ENCODE measurements around the gene DENND1A. TPM values are rescaled to one million over a fixed set of nuclear protein-coding genes. Genes with fewer than 3 reads are reported as not detected.

DENND1A gene
- total and polyA plus RNA-seq, 7 donors = 12.8 to 33.2 (median 19.2) TPM

DNA sequence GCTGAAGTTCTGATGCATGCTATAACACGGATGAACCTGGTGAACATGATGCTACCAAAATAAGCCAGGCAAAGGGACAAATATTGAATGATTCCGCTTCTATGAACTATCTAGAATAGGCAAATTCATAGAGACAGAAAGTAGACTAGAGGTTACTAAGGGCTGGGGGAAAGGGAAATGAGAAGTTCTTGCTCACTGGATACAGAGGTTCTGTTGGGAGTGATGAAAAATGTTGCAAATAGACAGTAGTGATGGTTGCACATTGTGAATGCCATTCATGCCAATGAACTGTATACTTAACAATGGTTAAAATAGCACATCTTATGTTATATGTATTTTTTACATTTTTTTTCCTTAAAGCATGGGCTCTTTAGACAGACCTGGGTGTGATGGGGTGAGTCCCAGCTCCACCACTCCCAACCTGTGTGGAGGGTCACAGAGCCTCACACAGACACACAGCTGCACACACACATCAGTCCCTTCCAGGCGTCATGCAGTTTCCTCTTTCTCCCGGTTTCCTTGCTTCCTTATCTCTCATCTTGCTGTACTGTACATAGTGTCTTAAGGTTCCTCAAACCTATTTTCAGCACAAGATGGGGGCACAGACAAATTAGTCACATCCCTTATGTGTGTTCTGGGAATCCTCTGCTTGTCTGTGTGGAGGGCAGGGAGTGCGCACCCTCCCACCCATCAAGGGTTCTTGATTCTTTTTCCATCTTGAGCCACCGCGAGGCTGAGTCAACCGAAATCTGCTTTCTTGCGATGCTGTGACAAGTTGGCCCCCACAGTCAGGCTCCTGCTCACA lies 381.0 kb downstream of the DENND1A start:
- Histone ChIP-seq H3K27ac (no peak overlapping the region), H3K27me3 (no peaks in the 10 kb centered on the region), H3K9me3 (no peaks in the 10 kb centered on the region), H3K36me3 (no peaks in the 10 kb centered on the region), H3K4me3 (no peak overlapping the region), H3K4me1 (no peaks in the 10 kb centered on the region)
- TF ChIP-seq, protein P1, sequence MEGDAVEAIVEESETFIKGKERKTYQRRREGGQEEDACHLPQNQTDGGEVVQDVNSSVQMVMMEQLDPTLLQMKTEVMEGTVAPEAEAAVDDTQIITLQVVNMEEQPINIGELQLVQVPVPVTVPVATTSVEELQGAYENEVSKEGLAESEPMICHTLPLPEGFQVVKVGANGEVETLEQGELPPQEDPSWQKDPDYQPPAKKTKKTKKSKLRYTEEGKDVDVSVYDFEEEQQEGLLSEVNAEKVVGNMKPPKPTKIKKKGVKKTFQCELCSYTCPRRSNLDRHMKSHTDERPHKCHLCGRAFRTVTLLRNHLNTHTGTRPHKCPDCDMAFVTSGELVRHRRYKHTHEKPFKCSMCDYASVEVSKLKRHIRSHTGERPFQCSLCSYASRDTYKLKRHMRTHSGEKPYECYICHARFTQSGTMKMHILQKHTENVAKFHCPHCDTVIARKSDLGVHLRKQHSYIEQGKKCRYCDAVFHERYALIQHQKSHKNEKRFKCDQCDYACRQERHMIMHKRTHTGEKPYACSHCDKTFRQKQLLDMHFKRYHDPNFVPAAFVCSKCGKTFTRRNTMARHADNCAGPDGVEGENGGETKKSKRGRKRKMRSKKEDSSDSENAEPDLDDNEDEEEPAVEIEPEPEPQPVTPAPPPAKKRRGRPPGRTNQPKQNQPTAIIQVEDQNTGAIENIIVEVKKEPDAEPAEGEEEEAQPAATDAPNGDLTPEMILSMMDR (IDR thresholded peaks at IDR 0.05) = no peak
- TF ChIP-seq POLR2A (IDR thresholded peaks at IDR 0.05) (no peak), POLR2AphosphoS5 (IDR thresholded peaks at IDR 0.05) (no peak), EP300 (IDR thresholded peaks at IDR 0.05) (no peak)
- WGBS, 2 donors = 72 to 81% methylated on average over 9 of the region's 9 CpGs
- DNase-seq = no peak
- intact Hi-C loops (cut with DNase I) = loop anchor here (10.0 kb wide), 1 partner anchor 64 kb away; no protein-coding TSS in a partner anchor

DNA sequence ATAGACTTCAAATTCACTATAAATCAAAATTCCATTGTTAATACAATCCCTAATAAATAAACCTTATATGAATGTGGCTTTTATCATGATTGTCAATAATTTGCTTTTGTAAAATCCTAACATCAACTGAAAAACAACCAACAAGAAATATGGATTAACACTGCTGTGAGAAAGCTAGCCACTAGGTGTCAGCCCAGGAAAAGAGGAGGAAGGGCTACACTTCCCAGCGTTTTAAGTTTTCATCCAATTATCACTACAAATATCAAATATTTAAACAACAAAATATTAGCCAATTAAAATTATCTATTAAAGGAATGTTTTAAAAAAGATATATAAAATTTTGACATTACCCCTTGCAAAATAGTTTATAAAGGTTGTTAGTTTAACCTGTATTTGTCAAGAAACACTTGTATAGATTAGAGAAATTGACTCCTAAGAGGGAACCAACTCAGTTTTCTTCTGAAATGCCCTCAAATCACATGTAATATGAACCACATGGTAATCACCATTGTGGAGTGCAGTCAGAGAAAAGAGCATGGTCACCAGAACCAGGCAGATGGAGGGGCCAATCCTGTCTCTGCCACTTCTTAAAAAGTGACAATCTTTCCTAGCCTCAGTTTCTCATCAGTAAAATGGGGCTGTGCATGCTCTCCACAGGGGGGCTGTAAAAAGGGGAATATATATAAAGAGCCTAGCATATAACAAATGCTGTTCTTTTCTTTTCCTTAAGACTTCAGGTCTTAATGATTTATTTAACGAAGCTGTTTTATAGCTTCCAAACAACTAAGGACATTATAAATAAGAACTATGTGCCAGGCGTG lies 385.7 kb downstream of the DENND1A start:
- H3K9me3 ChIP-seq = no peaks in the 10 kb centered on the region
- no peak for TF ChIP-seq EP300 (IDR thresholded peaks at IDR 0.05)
- TF ChIP-seq POLR2A (IDR thresholded peaks at IDR 0.05) = no peak
- no peak for TF ChIP-seq POLR2AphosphoS5 (IDR thresholded peaks at IDR 0.05)
- TF ChIP-seq, protein P1 (IDR thresholded peaks at IDR 0.05) = peak; percentile 39 to 75 (median 60)
- no peaks in the 10 kb centered on the region for H3K27me3 ChIP-seq
- H3K36me3 ChIP-seq = no peaks in the 10 kb centered on the region
- no peak for DNase-seq
- H3K4me3 ChIP-seq = no peak overlapping the region
- WGBS, 2 donors = 49 to 60% methylated on average over 3 of the region's 3 CpGs
- peaks cover 0 to 4% (median 0%) of the 10 kb centered on the region in 4 donors for H3K4me1 ChIP-seq
- intact Hi-C loops (cut with DNase I) = loop anchor here (2.0 to 10.0 kb wide), 2 partner anchors 59 to 497 kb away; no protein-coding TSS in a partner anchor
- no peak overlapping the region for H3K27ac ChIP-seq

DNA sequence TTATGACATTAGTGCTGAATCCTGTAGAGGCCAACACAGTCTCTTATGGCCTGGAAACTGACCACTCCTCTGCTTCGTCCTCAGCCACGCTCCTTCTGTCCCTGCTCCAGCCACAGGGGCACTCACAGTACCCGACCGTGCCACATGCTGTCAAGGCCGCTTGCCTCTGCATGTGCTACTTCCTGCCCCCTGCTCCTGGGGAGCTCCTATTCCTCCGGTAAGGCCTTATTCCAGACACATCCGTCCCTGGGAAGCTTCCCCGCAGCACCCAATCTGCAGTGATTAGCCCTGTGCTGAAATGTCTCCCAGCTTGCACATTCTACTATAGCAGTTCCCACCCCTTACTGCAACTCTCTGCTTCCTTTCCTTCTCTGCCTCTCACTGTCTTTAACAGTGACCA lies 386.4 kb downstream of the DENND1A start:
- no peak overlapping the region for H3K4me3 ChIP-seq
- H3K36me3 ChIP-seq = no peaks in the 10 kb centered on the region
- WGBS, 2 donors = 86 to 89% methylated on average over 8 of the region's 8 CpGs
- peaks cover 0 to 4% (median 0%) of the 10 kb centered on the region in 4 donors for H3K4me1 ChIP-seq
- TF ChIP-seq POLR2A (IDR thresholded peaks at IDR 0.05) (no peak), EP300 (IDR thresholded peaks at IDR 0.05) (no peak), POLR2AphosphoS5 (IDR thresholded peaks at IDR 0.05) (no peak)
- TF ChIP-seq, protein P1 (IDR thresholded peaks at IDR 0.05) = no peak
- no peak for DNase-seq
- intact Hi-C loops (cut with DNase I) = loop anchor here (10.0 kb wide), 1 partner anchor 59 kb away; no protein-coding TSS in a partner anchor
- H3K9me3 ChIP-seq = no peaks in the 10 kb centered on the region
- no peaks in the 10 kb centered on the region for H3K27me3 ChIP-seq
- no peak overlapping the region for H3K27ac ChIP-seq

DNA sequence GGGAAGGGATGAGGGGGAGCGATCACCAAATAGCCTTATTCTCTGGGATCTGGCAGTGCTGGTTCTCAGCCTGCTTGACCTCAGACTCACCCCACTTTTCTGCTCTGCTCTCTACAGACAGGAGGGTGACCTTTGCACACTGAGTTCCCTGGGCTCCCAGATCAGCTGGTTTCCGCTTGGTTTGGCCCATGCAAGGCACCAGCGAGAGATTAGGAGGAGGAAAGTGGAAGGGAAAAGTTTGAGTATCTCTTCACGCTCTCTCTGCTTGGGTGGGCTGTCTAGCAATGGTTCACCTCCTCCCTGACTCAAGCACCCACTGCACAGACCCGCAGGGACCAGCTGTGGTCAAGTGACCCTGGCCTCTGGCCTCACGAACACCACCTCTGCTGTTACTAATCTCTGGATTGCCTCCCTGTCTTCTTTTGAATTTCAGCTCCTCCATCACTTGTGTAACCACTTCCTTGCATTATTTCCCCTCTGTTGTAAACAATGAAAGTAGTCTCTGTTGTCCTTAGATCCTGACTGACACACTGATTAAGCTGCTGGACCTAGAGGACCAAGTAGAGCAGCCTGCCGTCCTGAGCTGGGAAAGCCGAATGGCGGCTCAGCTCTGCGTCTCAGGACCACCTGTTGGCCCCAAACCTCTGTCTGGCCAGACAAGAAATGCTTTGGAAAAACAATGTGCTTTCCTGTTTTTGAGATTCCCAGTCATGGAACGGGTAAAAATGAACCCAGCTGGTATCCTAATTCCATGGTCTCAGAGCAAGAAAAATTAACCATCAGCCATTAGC lies 387.3 kb downstream of the DENND1A start:
- H3K4me1 ChIP-seq = peaks cover 0 to 4% (median 0%) of the 10 kb centered on the region in 4 donors
- TF ChIP-seq POLR2AphosphoS5 (IDR thresholded peaks at IDR 0.05) (no peak), POLR2A (IDR thresholded peaks at IDR 0.05) (no peak), EP300 (IDR thresholded peaks at IDR 0.05) (no peak)
- TF ChIP-seq, protein P1 (IDR thresholded peaks at IDR 0.05) = no peak
- H3K27me3 ChIP-seq = no peaks in the 10 kb centered on the region
- no peak overlapping the region for H3K27ac ChIP-seq
- intact Hi-C loops (cut with DNase I) = loop anchor here (10.0 kb wide), 1 partner anchor 58 kb away; no protein-coding TSS in a partner anchor
- H3K4me3 ChIP-seq = no peak overlapping the region
- H3K9me3 ChIP-seq = no peaks in the 10 kb centered on the region
- H3K36me3 ChIP-seq = no peaks in the 10 kb centered on the region
- 82 to 84% methylated on average over 11 of the region's 11 CpGs for whole genome bisulfite sequencing, 2 donors
- DNase-seq = no peak
